ENCODE results near the gene NPAS1. TPM values are rescaled to one million over a fixed set of nuclear protein-coding genes. Genes with fewer than 3 reads are reported as not detected.

NPAS1 gene
- total and polyA plus RNA-seq, 2 experiments from 2014 or later = 5.6 to 9.8 TPM

GRCh38 chr19:47067215-47067847, 47.7 kb downstream of the NPAS1 start:
- TF ChIP-seq EZH2 (IDR thresholded peaks at IDR 0.05; ENCODE audit: low read depth, unreplicated experiment) = no peak
- no peak for TF ChIP-seq REST (IDR thresholded peaks at IDR 0.05; ENCODE audit: unreplicated experiment)
- no peak for TF ChIP-seq STAT1 (IDR thresholded peaks at IDR 0.05; ENCODE audit: unreplicated experiment)
- TF ChIP-seq NANOG (IDR thresholded peaks at IDR 0.05; ENCODE audit: borderline replicate concordance) = no peak
- no peak for TF ChIP-seq ZNF114 (CRISPR knock-in tag; IDR thresholded peaks at IDR 0.05)
- no peak for TF ChIP-seq EZH2phosphoT487 (IDR thresholded peaks at IDR 0.05; ENCODE audit: unreplicated experiment)
- TF ChIP-seq ZNF331 (CRISPR knock-in tag; IDR thresholded peaks at IDR 0.05; ENCODE audit: low read depth) = no peak
- TF ChIP-seq CREB1 (CRISPR knock-in tag; IDR thresholded peaks at IDR 0.05; ENCODE audit: low read depth) = no peak
- Histone ChIP-seq H3K79me2 (replicated peaks; ENCODE audit: insufficient read depth) (0 out of 2 replicates have a peak, but pooled peaks cover 4% of the 10 kb centered on the region), H2AFZ (no peak overlapping the region), H3K4me1 (ENCODE audit: insufficient read depth) (no peaks in the 10 kb centered on the region), H3K27ac (ENCODE audit: low read depth) (no peak overlapping the region), H3K36me3 (ENCODE audit: insufficient read depth) (no peaks in the 10 kb centered on the region), H3K4me3 (no peak overlapping the region), H3K4me2 (no peak overlapping the region), H4K20me1 (replicated peaks; ENCODE audit: insufficient read depth) (peaks cover 21% of the 10 kb centered on the region), H3K9me2 (ENCODE audit: insufficient read depth) (no peaks in the 10 kb centered on the region), H3F3A (replicated peaks; ENCODE audit: low read depth) (peaks cover 7% of the 10 kb centered on the region), H3K27me3 (ENCODE audit: insufficient read depth) (no peaks in the 10 kb centered on the region)
- Mint-ChIP-seq H3K27ac (no peak overlapping the region), H3K9me3 (no peaks in the 10 kb centered on the region), H3K4me3 (no peak overlapping the region), H3K27me3 (ENCODE audit: insufficient read depth, low read depth, poor library complexity) (peaks cover 22% of the 10 kb centered on the region), H3K36me3 (ENCODE audit: low read depth) (peaks cover 54% of the 10 kb centered on the region), H3K4me1 (no peaks in the 10 kb centered on the region; the same call in 2 of the 3 replicates)
- ATAC-seq = no peak
- DNase-seq (ENCODE audit: low spot score) = no peak

- Mint-ChIP-seq H3K9me3 (no peaks in the 10 kb centered on the region), H3K27me3 (ENCODE audit: insufficient read depth, low read depth, poor library complexity) (peaks cover 15% of the 10 kb centered on the region), H3K4me3 (no peak overlapping the region), H3K36me3 (ENCODE audit: low read depth) (peaks cover 61% of the 10 kb centered on the region), H3K27ac (no peak overlapping the region), H3K4me1 (no peaks in the 10 kb centered on the region; the same call in 2 of the 3 replicates)
- no peak overlapping the region for H3K4me2 ChIP-seq
- ATAC-seq = no peak
- H3K36me3 ChIP-seq (ENCODE audit: insufficient read depth) = peaks cover 6% of the 10 kb centered on the region; the same call in 1 of the 2 replicates
- H3K27ac ChIP-seq (ENCODE audit: low read depth) = peak overlapping the region; percentile 39; the same call in 1 of the 2 replicates
- H3K4me1 ChIP-seq (ENCODE audit: insufficient read depth) = no peaks in the 10 kb centered on the region
- H3K4me3 ChIP-seq = no peak overlapping the region
- H3K9me2 ChIP-seq (ENCODE audit: insufficient read depth) = no peaks in the 10 kb centered on the region
- TF ChIP-seq, protein P1, sequence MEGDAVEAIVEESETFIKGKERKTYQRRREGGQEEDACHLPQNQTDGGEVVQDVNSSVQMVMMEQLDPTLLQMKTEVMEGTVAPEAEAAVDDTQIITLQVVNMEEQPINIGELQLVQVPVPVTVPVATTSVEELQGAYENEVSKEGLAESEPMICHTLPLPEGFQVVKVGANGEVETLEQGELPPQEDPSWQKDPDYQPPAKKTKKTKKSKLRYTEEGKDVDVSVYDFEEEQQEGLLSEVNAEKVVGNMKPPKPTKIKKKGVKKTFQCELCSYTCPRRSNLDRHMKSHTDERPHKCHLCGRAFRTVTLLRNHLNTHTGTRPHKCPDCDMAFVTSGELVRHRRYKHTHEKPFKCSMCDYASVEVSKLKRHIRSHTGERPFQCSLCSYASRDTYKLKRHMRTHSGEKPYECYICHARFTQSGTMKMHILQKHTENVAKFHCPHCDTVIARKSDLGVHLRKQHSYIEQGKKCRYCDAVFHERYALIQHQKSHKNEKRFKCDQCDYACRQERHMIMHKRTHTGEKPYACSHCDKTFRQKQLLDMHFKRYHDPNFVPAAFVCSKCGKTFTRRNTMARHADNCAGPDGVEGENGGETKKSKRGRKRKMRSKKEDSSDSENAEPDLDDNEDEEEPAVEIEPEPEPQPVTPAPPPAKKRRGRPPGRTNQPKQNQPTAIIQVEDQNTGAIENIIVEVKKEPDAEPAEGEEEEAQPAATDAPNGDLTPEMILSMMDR (conservative IDR thresholded peaks at IDR 0.05; ENCODE audit: low read depth in 2 of 2) = no peak
- H4K20me1 ChIP-seq (replicated peaks; ENCODE audit: insufficient read depth) = peaks cover 26% of the 10 kb centered on the region
- peaks cover 4% of the 10 kb centered on the region; the same call in 1 of the 2 replicates for H3K79me2 ChIP-seq (replicated peaks; ENCODE audit: insufficient read depth)
- H3F3A ChIP-seq (replicated peaks; ENCODE audit: low read depth) = peaks cover 9% of the 10 kb centered on the region
- no peak for DNase-seq (ENCODE audit: low spot score)
- H3K27me3 ChIP-seq (ENCODE audit: insufficient read depth) = no peaks in the 10 kb centered on the region
- H2AFZ ChIP-seq = no peak overlapping the region
Measured at GRCh38 chr19:47068246-47068645, 48.6 kb downstream of the NPAS1 start.

All from GM23338 (cell line).